ENCODE data around the gene ALOX15B.
"Not testable (repeated sequence)": the region's sequence is repeated elsewhere in the genome, so short reads cannot be mapped to it uniquely, and the experiment has no call there.

The ALOX15B gene

GRCh38 chr17:8044819-8045810, 6.3 kb downstream of the ALOX15B start:
- FAIRE-seq = no peak

- no peak for FAIRE-seq
These were observed 7.6 kb downstream of the ALOX15B start for GRCh38 chr17:8046306-8046928.

DNA sequence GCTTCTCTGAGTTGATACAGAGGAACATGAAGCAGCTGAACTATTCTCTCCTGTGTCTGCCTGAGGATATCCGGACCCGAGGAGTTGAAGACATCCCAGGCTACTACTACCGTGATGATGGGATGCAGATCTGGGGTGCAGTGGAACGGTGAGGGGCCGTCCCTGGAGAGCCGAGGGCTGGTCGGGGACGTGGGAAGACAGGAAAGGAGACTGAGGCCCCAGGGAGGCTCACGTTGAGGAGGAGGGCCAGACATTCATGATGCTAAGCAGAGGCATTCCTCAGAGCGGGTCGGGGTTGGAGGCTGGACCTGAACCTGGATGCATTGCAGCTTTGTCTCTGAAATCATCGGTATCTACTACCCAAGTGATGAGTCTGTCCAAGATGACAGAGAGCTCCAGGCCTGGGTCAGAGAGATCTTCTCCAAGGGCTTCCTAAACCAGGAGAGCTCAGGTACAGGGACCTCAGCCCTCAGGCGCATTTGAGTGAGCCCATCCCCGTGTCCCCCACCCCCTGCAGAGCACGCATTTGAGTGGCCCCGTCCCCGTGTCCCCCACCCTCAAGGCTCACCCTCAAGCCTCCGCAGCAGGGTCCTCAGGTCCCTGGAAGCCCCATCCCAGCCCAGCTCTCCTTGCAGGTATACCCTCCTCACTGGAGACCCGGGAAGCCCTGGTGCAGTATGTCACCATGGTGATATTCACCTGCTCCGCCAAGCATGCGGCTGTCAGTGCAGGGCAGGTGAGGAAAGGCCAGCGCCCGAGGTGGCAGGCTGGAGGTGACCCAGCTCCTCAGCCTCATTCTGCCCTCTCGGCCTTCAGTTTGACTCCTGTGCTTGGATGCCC, 8.3 kb downstream of the ALOX15B start:
- no peak for FAIRE-seq

DNA sequence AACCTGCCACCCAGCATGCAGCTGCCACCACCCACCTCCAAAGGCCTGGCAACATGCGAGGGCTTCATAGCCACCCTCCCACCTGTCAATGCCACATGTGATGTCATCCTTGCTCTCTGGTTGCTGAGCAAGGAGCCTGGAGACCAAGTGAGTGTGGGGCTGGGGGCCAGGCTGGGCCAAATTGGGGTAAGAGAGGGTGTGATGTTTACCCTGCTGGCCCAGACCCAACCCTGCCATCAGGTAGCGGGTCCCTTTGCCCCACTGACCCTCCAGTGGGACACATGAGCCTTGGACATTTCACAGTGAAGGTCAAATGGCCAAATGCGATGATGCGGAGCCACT, 8.9 kb downstream of the ALOX15B start:
- no peak for FAIRE-seq

DNA sequence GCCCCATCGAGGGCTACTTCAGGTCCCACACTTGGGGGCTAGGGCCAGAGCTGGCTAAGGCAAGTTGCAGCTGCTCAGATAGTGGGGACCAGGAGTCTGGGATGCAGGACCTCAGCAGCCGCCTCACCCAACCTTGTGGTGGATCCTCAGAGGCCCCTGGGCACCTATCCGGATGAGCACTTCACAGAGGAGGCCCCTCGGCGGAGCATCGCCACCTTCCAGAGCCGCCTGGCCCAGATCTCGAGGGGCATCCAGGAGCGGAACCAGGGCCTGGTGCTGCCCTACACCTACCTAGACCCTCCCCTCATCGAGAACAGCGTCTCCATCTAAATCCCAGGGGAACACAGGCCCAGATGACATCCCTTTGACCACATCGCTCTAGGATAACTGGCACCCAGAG, 9.4 kb downstream of the ALOX15B start:
- no peak for FAIRE-seq

DNA sequence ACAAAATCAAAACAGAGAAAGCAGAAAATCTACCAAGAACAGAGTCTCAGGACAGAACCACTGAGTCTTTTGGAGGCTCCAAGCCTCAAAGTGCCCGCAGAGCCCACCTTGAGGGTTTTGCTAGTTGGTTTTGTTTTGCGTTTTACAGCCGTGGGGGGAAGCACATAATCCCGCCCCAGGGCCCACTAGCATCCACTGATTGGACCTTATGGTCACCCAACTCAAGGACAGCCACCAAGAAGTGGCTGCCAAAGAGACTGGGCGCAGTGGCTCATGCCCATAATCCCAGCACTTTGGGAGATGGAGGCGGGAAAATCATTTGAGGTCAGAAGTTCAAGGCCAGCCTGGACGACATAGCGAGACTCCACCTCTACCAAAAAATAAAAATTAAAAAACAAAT, 9.9 kb downstream of the ALOX15B start:
- FAIRE-seq = no peak

DNA sequence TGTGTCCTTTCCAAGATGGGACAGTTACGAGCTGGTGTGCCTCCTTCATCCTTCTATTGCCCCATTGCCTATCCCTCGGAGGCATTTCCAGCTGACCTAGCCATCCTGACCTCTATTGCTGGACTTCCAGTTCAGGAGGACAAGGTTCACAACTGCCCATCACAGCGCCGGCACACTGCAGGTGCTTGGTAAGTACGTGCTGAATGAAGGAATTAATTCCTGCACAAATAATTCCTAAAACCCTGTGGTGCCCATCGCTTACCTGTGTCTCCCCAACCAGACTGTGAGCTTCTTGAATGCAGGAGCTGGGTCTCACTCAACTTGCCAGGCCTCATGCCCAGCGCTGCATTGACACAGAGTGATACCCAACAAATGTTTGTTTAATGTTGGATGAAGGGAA, 13.0 kb downstream of the ALOX15B start:
- no peak for FAIRE-seq

DNA sequence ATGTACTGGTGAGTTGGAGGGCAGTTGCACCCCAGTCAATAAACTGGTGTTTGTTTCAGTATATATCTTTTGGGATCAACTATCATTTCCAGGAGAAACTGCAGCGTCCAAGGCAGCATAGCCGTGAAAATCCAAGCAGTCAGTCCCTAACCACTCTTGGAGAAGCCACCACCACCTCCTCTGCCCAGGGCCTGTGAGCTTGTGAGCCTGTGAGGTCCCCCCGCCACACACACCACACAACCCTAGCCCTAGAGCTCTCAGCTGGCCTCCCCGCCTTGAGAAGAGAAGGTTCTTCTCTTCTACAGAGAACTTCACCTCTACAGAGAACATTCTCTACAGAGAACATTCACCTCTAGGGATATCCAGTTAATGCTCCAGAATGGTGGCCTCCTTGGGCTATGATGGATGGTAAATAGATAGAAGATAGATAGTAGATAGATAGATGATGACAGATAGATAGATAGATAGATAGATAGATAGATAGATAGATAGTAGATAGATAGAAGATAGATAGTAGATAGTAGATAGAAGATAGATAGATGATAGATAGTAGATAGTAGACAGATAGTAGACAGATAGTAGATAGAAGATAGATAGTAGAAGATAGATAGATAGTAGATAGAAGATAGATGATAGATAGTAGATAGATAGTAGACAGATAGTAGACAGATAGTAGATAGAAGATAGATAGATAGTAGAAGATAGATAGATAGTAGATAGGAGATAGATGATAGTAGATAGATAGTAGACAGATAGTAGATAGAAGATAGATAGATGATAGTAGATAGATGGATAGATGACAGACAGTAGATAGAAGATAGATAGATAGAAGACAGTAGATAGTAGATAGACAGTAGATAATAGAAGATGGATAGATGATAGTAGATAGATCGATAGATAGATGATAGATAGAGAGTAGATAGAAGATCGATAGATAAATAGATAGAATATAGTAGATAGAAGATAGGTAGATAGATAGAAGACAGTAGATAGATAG, 13.7 kb downstream of the ALOX15B start:
- FAIRE-seq = no peak

DNA sequence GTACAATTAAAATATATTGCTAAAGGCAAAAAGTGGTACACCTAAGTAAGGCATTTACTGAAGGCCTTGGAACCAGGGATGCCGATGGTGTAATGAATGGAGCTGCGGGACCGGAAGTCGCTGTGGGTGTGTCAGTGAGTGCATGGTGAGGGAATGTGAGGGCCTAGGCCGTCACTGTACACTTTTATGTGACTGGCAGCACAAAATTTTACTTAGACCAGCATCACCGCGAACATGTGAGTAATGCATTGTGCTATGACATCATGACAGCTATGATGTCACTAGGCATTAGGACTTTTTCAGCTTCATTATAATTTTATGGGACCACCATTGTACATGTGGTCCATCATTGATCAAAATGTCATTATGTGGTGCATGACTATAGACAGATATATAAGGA, 14.7 kb downstream of the ALOX15B start:
- no peak for FAIRE-seq

GRCh38 chr17:8055851-8056231, 17.0 kb downstream of the ALOX15B start:
- no peak for FAIRE-seq

- no peak for FAIRE-seq
These were observed 17.5 kb downstream of the ALOX15B start for GRCh38 chr17:8056232-8056975.

- FAIRE-seq = no peak
These were observed 18.2 kb downstream of the ALOX15B start for GRCh38 chr17:8056976-8057625.

DNA sequence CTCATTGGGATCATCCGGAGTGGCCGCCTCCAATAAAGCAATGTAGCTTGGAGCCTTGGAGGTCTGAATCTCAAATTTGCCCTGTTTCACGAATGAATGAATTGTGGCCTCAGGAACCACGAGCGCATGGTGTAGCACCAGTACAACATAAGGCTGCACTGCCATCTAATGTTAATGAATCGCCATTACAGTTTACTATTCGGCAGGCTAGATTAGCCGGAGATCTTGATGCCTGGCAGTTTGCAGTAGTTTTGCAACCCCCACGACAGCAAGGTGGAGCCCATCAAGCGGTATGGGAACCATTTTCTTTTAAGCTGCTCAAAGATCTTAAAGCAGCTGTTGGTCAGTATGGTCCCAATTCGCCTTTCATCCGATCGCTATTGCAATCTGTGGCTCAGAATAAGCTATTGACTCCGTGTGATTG, 18.8 kb downstream of the ALOX15B start:
- peak; percentile 96 for FAIRE-seq

DNA sequence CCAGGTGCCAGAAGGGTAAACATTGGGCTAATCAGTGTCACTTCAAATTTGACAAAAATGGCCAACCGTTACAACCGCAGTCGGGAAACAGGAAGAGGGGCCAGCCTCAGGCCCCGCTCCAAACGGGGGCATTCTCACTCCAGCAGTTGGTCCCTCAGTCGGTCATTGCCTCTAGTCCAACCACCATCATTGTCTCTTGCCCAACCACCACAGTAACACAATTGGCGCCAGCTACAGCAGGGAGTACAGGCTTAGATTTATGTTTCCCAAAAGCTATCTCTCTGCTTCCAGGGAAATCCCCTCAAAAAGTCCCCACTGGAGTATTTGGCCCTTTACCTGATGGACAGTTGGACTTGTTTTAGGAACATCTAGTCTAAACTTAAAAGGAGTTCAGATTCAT, 20.3 kb downstream of the ALOX15B start:
- no peak for FAIRE-seq

- FAIRE-seq = peak; percentile 95
These were observed 21.4 kb downstream of the ALOX15B start for GRCh38 chr17:8060274-8060673.

- FAIRE-seq = not testable (repeated sequence)
These were observed 23.0 kb downstream of the ALOX15B start for GRCh38 chr17:8061851-8062250.

- FAIRE-seq = no peak
These were observed 23.6 kb downstream of the ALOX15B start for GRCh38 chr17:8062435-8062806.

DNA sequence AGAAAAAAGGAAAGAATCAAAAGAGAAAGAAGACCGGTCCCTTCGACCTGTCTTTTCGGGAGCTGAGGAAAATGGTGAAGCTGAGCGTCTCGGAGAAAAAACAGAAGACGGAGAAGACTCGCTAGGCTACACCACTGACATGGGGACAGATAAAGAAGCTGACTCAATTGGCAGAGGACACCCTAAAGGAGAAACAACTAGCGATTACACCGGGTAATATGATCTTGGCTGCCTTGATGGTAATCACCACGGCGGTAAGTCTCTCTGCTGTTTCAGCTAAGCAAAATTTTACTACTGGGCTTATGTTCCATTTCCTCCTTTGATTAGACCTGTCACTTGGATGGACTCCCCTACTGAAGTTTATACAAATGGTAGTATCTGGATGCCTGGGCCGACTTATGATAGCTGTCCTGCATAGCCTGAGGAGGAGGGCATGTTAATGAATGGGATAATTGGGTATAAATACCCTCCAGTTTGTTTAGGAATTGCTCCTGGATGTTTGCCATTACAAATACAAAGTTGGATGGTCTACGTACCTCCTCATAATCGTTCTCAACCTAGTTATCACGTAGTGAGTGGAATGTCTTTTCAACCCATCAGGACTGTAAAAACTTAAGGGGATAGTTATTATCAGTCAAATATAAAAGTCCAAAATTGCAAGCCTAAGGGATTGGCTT, 24.1 kb downstream of the ALOX15B start:
- no peak for FAIRE-seq

DNA sequence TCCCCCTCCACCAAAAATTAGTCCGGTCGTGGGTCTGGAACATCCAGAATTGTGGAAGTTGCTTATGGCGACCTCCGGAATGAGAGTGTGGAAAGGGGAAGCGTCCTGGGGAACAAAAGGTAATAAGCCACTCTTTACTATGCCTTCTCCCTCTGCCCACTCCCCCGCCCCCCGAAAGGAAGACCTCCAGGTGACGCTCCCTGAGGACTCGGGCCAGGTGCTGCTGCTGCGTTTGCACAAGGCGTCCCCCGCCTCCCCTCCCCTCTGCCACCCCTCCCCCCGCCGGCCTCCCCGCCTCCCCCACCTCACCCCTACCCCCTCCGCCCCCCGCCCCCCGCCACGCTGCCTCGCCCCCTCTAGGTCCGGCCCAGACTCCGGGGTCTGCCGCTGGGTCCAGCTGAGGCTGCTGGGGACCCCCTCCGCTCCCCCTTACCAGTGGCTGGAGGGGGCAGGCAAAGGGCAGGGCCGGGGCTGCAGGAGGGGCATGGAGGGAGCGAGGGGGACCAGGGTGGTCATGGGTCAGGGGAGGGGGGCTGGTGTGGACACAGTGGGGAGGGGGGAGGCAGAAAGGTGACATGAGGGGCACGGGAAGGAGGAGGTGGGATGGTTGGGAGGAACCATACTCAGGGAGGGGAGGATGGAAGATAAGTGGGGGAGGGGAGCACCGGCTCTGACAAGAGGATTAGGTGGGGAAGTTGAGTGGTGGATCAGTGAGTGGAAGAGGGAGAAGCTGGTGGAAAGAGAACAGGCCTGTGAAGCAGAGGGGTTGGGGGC, 25.1 kb downstream of the ALOX15B start:
- FAIRE-seq = no peak
